A673 (cell line): ENCODE measurements around the gene SLC16A11. TPM values are rescaled to one million over a fixed set of nuclear protein-coding genes. Genes with fewer than 3 reads are reported as not detected.
A peak's percentile ranks its signal among the peaks of the same experiment; 100 is the strongest.

Experiments used
- BruUV-seq: library from RNA; stranded (reverse); fragments of 400-500 nt; replicated peaks from 2 replicates; lab custom pipeline; 2021; lab: Mats Ljungman, UMichigan
- CTCF ChIA-PET: fragments of 300-600 bp; sonication (Branson Sonifier 250); formaldehyde crosslinking; loops from one replicate; lab custom pipeline; 2022; ENCODE audit warnings: antibody characterized with exemption; lab: Charles Lee
- POLR2A ChIA-PET: fragments of 300-600 bp; sonication (Branson Sonifier 250); formaldehyde crosslinking; loops from one replicate; lab custom pipeline; 2022; ENCODE audit warnings: antibody characterized with exemption; ENCODE audit not compliant: low non-redundant PET; lab: Charles Lee
- DNase-seq: peaks from one replicate; pipeline ENCODE4 v3.0.0-alpha.2; 2015; ENCODE audit warnings: low spot score
- H3K27ac ChIP-seq: fragments of 200-600 bp; sonication (generic); 2 replicates; pipeline ENCODE4 v1.5.1; 2016; ENCODE audit warnings: mixed run types, low read depth, mild to moderate bottlenecking, mixed read lengths, antibody characterized with exemption, low read length; ENCODE audit not compliant: poor library complexity, severe bottlenecking
- H3K27me3 ChIP-seq: fragments of 200-600 bp; sonication (generic); replicated peaks from 2 replicates; pipeline ENCODE4 v1.6.1; 2017; ENCODE audit warnings: mixed run types, low read depth, mild to moderate bottlenecking, mixed read lengths, antibody characterized with exemption, low read length; ENCODE audit not compliant: insufficient read depth, poor library complexity
- H3K36me3 ChIP-seq: fragments of 200-600 bp; sonication (generic); 2 replicates; pipeline ENCODE4 v1.6.1; 2016; ENCODE audit warnings: mixed run types, mild to moderate bottlenecking, mixed read lengths, antibody characterized with exemption, low read length; ENCODE audit not compliant: insufficient read depth, poor library complexity, severe bottlenecking
- H3K4me1 ChIP-seq: fragments of 200-600 bp; sonication (generic); 2 replicates; pipeline ENCODE4 v1.6.1; 2017; ENCODE audit warnings: mixed run types, mild to moderate bottlenecking, mixed read lengths, antibody characterized with exemption, low read length; ENCODE audit not compliant: insufficient read depth, poor library complexity, severe bottlenecking
- H3K4me3 ChIP-seq: fragments of 200-600 bp; sonication (generic); 2 replicates; pipeline ENCODE4 v1.5.1; 2016; ENCODE audit warnings: low read depth, mixed run types, mild to moderate bottlenecking, mixed read lengths, low read length; ENCODE audit not compliant: poor library complexity, severe bottlenecking
- H3K9me3 ChIP-seq: fragments of 200-600 bp; sonication (generic); 2 replicates; pipeline ENCODE4 v1.6.1; 2016; ENCODE audit warnings: mixed run types, low read depth, mild to moderate bottlenecking, mixed read lengths, antibody characterized with exemption, low read length; ENCODE audit not compliant: poor library complexity, severe bottlenecking
- EZH2 ChIP-seq: fragments of 200-600 bp; sonication (generic); IDR thresholded peaks from 2 replicates; pipeline ENCODE4 v1.6.1; 2017; ENCODE audit warnings: borderline replicate concordance, low read depth, mild to moderate bottlenecking, mixed read lengths, antibody characterized with exemption, low read length; ENCODE audit not compliant: poor library complexity, severe bottlenecking
- intact Hi-C: fragments of 100-400 bp; cut with micrococcal nuclease; formaldehyde crosslinking; loops from one replicate; pipeline ENCODE4 v1.10.0; 2022; ENCODE audit not compliant: unreplicated experiment
- total RNA-seq: library from RNA; stranded (reverse); gene quantifications from 2 replicates; pipeline ENCODE4 v1.2.3, GENCODE V29; 2021
- TF ChIP-seq, protein P1 (sequence below): fragments of 300-800, 200-600 bp; sonication (generic); conservative IDR thresholded peaks from 2 replicates; pipeline ENCODE4 v1.5.1; 2017; ENCODE audit warnings: low read depth, mild to moderate bottlenecking, antibody characterized with exemption, low read length, moderate library complexity, mixed read lengths

The SLC16A11 gene
- total RNA-seq, 1 experiment from 2014 or later, result 0.47 TPM

DNA sequence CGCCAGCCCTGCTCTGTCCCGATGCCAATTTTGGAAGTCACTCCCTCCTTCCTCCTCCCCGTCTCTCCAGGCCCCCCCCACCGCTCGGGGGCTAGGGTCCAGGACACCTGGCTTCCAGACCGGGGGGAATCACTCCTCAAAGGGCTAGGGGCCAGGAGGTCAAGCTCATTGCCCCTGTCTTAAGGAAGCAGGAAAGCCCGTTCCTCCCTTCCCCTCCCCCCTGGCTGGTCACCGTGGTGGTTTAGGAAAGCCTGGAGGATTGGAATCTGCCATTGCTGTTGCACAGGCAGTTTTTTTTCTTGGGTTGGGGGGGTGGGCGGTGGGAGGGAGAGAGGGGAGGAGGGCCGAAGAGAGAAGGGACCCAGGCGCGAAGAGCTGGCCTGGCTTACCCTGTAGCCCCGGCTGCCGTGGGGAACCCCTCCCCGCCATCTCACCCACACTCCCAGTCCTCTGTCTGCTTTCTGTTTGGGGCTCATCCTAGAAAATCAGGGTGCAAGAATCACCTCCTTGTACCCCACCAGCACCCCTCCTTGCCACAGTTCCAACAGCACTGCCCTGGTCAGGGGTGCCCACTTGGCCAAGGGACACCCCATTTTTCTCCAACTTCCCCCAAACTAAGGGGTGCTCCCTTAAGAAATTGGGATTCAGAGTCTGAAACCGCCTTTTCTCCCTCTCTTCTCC, 23.9 kb downstream of the SLC16A11 start:
- Histone ChIP-seq H3K4me3 (peak overlapping the region; percentile 42), H3K27me3 (no peaks in the 10 kb centered on the region), H3K4me1 (peaks cover 16% of the 10 kb centered on the region), H3K36me3 (no peaks in the 10 kb centered on the region), H3K27ac (peak overlapping the region; percentile 53), H3K9me3 (no peaks in the 10 kb centered on the region)
- POLR2A ChIA-PET, result no interaction called here
- intact Hi-C loops, result loop anchor here (5.0 kb wide), 1 partner anchor 108 kb away; no protein-coding TSS in a partner anchor
- TF ChIP-seq EZH2, result no peak
- CTCF ChIA-PET, result interaction anchor here (0.6 to 2.3 kb wide), 2 partner anchors 106 to 109 kb away, joined by 3 to 7 read pairs; no protein-coding TSS in a partner anchor
- peak; percentile 66 for DNase-seq
- no TSS peak for BruUV-seq

DNA sequence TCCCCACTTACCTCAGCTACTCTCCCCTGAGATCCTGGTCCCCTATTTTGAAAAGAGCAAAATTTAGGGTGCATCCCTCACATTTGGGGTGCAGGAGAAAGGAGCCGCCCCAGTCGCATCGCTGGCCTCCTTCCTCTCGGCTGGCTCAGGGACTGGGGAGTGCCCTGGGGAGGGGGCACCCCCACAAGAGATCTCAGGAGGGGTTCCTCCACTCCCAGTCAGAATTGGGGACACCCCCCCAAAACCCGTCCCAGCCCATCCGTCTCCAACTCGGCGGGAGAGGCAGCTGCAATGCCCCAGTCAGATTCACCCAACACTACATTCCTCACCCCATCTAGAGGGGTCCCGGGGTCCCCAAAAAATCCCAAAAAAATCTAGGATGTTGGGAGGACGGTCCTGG, 24.5 kb downstream of the SLC16A11 start:
- H3K4me3 ChIP-seq, result peak overlapping the region; percentile 42
- CTCF ChIA-PET, result no interaction called here
- peak overlapping the region; percentile 53 for H3K27ac ChIP-seq
- TF ChIP-seq, protein P1, sequence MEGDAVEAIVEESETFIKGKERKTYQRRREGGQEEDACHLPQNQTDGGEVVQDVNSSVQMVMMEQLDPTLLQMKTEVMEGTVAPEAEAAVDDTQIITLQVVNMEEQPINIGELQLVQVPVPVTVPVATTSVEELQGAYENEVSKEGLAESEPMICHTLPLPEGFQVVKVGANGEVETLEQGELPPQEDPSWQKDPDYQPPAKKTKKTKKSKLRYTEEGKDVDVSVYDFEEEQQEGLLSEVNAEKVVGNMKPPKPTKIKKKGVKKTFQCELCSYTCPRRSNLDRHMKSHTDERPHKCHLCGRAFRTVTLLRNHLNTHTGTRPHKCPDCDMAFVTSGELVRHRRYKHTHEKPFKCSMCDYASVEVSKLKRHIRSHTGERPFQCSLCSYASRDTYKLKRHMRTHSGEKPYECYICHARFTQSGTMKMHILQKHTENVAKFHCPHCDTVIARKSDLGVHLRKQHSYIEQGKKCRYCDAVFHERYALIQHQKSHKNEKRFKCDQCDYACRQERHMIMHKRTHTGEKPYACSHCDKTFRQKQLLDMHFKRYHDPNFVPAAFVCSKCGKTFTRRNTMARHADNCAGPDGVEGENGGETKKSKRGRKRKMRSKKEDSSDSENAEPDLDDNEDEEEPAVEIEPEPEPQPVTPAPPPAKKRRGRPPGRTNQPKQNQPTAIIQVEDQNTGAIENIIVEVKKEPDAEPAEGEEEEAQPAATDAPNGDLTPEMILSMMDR, result no peak
- TF ChIP-seq EZH2, result no peak
- peaks cover 16% of the 10 kb centered on the region for H3K4me1 ChIP-seq
- no peaks in the 10 kb centered on the region for H3K27me3 ChIP-seq
- DNase-seq, result no peak
- POLR2A ChIA-PET, result no interaction called here
- no TSS peak for BruUV-seq
- H3K36me3 ChIP-seq, result no peaks in the 10 kb centered on the region
- intact Hi-C loops, result no loop called here
- H3K9me3 ChIP-seq, result no peaks in the 10 kb centered on the region

DNA sequence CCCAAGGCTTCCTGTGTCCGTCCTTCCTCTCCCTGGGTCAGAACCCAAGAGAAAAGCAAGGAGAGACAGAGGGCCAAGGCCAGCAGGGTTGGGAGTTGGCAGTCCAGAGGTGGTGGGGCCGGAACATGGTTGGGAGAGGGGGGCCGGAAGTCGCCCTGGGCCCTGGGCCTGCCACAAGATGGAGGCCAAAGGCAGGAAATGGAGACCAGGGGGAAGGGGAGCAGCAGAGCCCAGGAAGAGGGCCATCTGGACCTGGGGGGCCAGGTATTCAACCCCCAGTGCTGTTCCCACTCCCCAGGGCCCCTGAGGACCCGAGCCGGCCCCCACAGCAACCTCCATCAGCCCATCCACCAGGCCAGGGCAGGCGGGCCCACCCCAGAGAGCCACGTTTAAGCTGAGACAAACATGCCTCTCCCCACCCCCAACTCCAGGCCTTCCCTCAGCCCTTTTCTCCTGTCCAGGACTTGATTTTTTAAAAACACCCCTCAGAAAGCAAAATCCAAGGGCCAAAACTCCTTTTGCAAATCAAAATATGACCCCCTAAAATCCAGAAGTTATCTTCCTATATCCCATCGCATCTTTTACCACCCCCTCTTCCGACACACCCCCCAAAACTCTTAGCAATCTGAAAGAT, 25.4 kb downstream of the SLC16A11 start:
- POLR2A ChIA-PET, result no interaction called here
- intact Hi-C loops, result no loop called here
- Histone ChIP-seq H3K4me1 (peaks cover 22% of the 10 kb centered on the region), H3K36me3 (no peaks in the 10 kb centered on the region), H3K9me3 (no peaks in the 10 kb centered on the region), H3K27me3 (no peaks in the 10 kb centered on the region), H3K4me3 (no peak overlapping the region), H3K27ac (no peak overlapping the region)
- no peak for TF ChIP-seq EZH2
- TF ChIP-seq, protein P1, result no peak
- no TSS peak for BruUV-seq
- no peak for DNase-seq
- CTCF ChIA-PET, result no interaction called here
